H1 (cell line): ENCODE results near the gene C16orf95.

Experiments
- ASH2L ChIP-seq: fragments of 200-600, 300-600 bp; sonication (generic); IDR thresholded peaks from one replicate; pipeline ENCODE4 v1.7.1; 2017; ENCODE audit warnings: low read length
- ATF2 ChIP-seq: IDR thresholded peaks from 2 replicates; pipeline ENCODE4 v1.6.1; 2012; ENCODE audit warnings: low read length, inconsistent platforms
- CHD7 ChIP-seq: fragments of 300-600 bp; sonication (generic); IDR thresholded peaks from 2 replicates; pipeline ENCODE4 v1.7.1; 2012; ENCODE audit warnings: low read length, moderate library complexity, mild to moderate bottlenecking, inconsistent platforms; ENCODE audit not compliant: insufficient replicate concordance
- CREB1 ChIP-seq: IDR thresholded peaks from 2 replicates; pipeline ENCODE4 v1.6.1; 2012; ENCODE audit warnings: inconsistent platforms
- CTCF ChIP-seq, 3 experiments: IDR thresholded peaks; 1 replicate in 2 of 3; 2 replicates in 1 of 3; pipeline versions ENCODE4 v1.5.1 to v1.6.1; 2011; ENCODE audit warnings: low read length in 3 of 3, mild to moderate bottlenecking in 3 of 3, inconsistent platforms in 2 of 3, low read depth in 1 of 3, moderate library complexity in 1 of 3; ENCODE audit not compliant: insufficient read depth in 1 of 3; ENCODE audit errors: control extremely low read depth in 1 of 3
- E2F6 ChIP-seq: IDR thresholded peaks from 2 replicates; pipeline ENCODE4 v1.6.1; 2012; ENCODE audit warnings: inconsistent platforms
- EZH2 ChIP-seq: fragments of 200-600 bp; sonication (generic); IDR thresholded peaks from 2 replicates; pipeline ENCODE4 v1.7.1; 2012; ENCODE audit warnings: low read depth, mild to moderate bottlenecking, moderate library complexity, low read length, inconsistent platforms; ENCODE audit not compliant: severe bottlenecking
- MAX ChIP-seq: IDR thresholded peaks from 2 replicates; pipeline ENCODE4 v1.6.1; 2012; ENCODE audit warnings: inconsistent platforms
- PHF8 ChIP-seq: fragments of 200-600 bp; sonication (generic); conservative IDR thresholded peaks from 2 replicates; pipeline ENCODE4 v1.7.1; 2012; ENCODE audit warnings: low read depth, mild to moderate bottlenecking, inconsistent platforms, low read length, moderate library complexity
- ZNF274 ChIP-seq: IDR thresholded peaks from 2 replicates; pipeline ENCODE4 v1.7.0; 2012; ENCODE audit warnings: low read length, borderline replicate concordance; ENCODE audit errors: extremely low read depth

GRCh38 chr16:87344931-87345631 lies 27.9 kb upstream of the C16orf95 start:
- TF ChIP-seq CTCF (IDR thresholded peaks at IDR 0.05; ENCODE audit: control extremely low read depth in 1 of 3, insufficient read depth in 1 of 3, low read depth in 1 of 3, low read length in 3 of 3) = no peak
- no peak for TF ChIP-seq PHF8
- TF ChIP-seq ATF2 = no peak
- TF ChIP-seq MAX = no peak
- no peak for TF ChIP-seq ZNF274
- TF ChIP-seq E2F6 = no peak
- no peak for TF ChIP-seq ASH2L
- no peak for TF ChIP-seq EZH2
- TF ChIP-seq CHD7 = no peak
- no peak for TF ChIP-seq CREB1
